ENCODE data around the gene CWC15. TPM values are rescaled to one million over a fixed set of nuclear protein-coding genes. Genes with fewer than 3 reads are reported as not detected.
"Not testable (repeated sequence)": the region's sequence is repeated elsewhere in the genome, so short reads cannot be mapped to it uniquely, and the experiment has no call there.

Gene CWC15
- total RNA-seq, 1 donor from 2014 or later = 30.0 TPM

DNA sequence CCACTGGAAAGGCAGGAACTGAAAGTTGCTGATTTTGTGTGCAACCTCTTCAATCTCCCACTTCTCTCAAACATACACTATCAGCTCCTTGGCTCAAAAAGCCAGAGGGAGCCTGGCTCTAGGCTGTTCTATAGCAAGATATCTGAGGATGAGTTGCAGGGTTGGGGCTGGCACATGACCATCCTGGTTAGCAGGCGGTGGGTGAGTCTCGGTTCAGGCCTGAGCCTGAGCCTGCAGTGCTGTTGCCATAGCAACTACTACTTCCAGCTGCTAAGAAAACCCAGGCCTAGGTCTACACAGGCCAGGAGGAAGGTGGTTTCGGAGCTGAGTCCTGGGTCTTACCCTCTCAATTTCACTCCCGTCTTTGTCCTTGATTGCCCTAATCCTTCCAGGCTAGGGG is 39.0 kb downstream of the CWC15 start:
- no peak overlapping the region for H3K4me3 ChIP-seq (ENCODE audit: low read depth, low read length)
- H3K27me3 ChIP-seq (ENCODE audit: control insufficient read depth, insufficient read depth, low read length) = no peaks in the 10 kb centered on the region
- FAIRE-seq = no peak
- H3K36me3 ChIP-seq (ENCODE audit: control insufficient read depth, insufficient read depth, low read length) = no peaks in the 10 kb centered on the region
- TF ChIP-seq, protein P1, sequence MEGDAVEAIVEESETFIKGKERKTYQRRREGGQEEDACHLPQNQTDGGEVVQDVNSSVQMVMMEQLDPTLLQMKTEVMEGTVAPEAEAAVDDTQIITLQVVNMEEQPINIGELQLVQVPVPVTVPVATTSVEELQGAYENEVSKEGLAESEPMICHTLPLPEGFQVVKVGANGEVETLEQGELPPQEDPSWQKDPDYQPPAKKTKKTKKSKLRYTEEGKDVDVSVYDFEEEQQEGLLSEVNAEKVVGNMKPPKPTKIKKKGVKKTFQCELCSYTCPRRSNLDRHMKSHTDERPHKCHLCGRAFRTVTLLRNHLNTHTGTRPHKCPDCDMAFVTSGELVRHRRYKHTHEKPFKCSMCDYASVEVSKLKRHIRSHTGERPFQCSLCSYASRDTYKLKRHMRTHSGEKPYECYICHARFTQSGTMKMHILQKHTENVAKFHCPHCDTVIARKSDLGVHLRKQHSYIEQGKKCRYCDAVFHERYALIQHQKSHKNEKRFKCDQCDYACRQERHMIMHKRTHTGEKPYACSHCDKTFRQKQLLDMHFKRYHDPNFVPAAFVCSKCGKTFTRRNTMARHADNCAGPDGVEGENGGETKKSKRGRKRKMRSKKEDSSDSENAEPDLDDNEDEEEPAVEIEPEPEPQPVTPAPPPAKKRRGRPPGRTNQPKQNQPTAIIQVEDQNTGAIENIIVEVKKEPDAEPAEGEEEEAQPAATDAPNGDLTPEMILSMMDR (IDR thresholded peaks at IDR 0.05; ENCODE audit: insufficient read depth, low read length, severe bottlenecking) = no peak
- DNase-seq (ENCODE audit: low read depth) = no peak

DNA sequence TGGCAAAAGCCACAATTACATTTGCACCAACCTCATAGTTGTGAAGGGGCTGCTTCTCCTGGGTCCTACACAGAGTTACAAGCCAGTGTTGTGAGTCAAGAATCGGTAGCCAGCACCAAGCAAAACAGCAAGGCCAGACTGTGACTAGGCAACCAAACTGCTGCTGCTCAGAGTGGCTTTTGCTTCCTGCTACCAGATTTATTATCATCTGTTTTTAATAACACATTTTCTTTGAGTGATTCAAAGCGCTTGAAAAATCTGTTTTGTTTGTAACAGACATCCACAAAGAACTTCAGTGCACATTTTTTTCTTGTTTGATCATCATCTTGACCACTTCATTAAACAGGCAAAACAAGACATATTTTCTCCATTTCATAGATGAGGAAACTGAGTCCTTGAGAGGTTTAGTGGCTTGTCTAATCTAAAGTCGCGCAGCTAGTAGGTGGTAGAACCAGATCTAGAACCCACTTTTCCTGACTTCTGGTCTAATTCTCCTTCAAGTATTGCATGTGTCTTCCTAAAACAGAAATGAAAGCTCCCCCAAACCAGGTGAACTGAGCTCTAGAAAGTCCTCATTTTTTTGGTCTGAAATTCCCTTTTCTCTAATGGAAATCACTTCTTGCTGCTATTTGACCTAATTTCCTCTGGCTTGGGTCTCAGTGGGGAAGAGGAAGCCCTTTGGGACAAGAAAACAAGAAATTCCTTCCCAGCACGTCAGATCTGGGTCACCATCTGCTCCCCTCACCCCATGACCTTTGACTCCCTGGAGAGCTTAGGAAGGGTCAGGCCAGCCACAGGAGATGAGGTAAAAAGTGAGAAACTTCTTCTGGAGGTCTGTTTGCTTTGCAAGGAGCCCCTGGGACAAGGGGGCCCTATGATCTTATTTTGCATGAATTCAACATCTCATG is 39.9 kb downstream of the CWC15 start:
- DNase-seq (ENCODE audit: low read depth) (no peak), FAIRE-seq (no peak)
- no peaks in the 10 kb centered on the region for H3K27me3 ChIP-seq (ENCODE audit: control insufficient read depth, insufficient read depth, low read length)
- TF ChIP-seq, protein P1 (IDR thresholded peaks at IDR 0.05; ENCODE audit: insufficient read depth, low read length, severe bottlenecking) = no peak
- H3K36me3 ChIP-seq (ENCODE audit: control insufficient read depth, insufficient read depth, low read length) = no peaks in the 10 kb centered on the region
- H3K4me3 ChIP-seq (ENCODE audit: low read depth, low read length) = no peak overlapping the region

DNA sequence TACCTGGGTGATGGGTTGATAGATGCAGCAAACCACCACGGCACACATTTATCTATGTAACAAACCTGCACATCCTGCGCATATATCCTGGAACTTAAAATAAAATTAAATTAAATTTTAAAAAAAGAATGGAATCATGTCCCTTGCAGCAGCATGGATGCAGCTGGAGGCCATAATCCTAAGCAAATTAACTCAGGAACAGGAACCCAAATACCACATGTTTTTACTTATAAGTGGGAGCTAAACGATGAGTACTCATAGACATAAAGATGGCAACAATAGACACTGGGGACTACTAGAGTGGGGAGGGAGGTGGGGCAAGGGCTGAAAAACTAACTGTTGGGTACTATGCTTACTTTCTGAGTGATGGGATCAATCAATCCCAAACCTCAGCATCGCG is 40.9 kb downstream of the CWC15 start:
- TF ChIP-seq, protein P1 (IDR thresholded peaks at IDR 0.05; ENCODE audit: insufficient read depth, low read length, severe bottlenecking) = no peak
- FAIRE-seq (no peak), DNase-seq (ENCODE audit: low read depth) (no peak)
- Histone ChIP-seq H3K27me3 (ENCODE audit: control insufficient read depth, insufficient read depth, low read length) (no peaks in the 10 kb centered on the region), H3K4me3 (ENCODE audit: low read depth, low read length) (no peak overlapping the region), H3K36me3 (ENCODE audit: control insufficient read depth, insufficient read depth, low read length) (no peaks in the 10 kb centered on the region)

DNA sequence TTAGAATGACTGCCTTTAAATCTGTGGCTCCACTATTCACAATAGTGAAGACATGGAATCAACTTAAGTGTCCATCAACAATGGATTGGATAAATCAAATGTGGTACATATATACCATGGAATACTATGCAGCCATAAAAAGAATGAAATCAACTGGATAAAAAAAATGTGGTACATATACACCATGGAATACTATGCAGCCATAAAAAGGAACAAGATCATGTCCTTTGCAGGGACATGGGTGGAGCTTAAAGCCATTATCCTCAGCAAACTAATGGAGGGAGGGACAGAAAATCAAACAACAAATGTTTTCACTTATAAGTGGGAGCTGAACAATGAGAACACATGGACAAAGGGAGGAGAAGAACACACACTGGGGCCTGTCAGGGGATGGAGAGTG is 41.3 kb downstream of the CWC15 start:
- DNase-seq (ENCODE audit: low read depth); H3K36me3 ChIP-seq (ENCODE audit: control insufficient read depth, insufficient read depth, low read length); FAIRE-seq; H3K27me3 ChIP-seq (ENCODE audit: control insufficient read depth, insufficient read depth, low read length); H3K4me3 ChIP-seq (ENCODE audit: low read depth, low read length): not testable (repeated sequence)

DNA sequence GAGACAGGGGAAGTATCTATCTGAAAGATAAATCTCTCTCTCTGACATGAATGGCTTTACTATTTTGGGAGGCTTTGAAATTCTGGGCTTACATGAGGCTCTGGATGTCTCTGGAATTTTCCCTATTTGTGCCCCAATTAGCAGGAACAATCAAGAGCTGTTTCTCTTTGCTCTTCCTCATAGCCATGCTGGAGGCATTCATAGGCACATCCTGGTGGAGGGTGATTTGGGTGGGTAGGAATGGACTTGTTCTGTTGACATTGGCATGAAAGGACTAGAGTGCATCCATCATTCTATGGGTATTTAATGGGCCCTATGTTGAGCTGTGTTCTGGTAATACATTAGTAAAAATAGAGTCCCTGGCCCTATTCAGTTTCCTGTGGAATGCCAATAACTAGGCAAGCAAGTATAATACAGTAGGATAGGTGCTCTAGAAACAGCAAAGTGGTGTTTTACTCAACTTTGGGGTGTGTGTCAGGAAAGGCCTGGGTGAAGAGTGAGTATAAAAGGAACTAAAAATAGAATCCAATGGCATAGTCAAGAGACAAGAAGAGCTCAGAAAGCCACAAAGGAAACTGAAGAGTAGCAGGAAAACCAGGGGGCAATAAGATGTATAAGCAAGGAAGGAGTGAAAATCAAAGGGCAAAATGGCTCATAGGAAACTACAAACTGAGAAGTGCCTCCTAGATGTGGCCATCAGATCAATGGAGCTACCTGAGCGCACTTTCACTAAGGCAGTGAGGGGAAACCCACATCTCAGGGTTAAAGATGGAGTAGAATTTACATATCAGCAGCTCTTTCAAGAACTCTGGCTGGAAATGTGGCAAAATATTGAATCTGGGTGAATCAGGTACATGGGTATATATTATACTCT is 45.0 kb downstream of the CWC15 start:
- DNase-seq (ENCODE audit: low read depth) (no peak), FAIRE-seq (no peak)
- H3K4me3 ChIP-seq (ENCODE audit: low read depth, low read length) = no peak overlapping the region
- H3K36me3 ChIP-seq (ENCODE audit: control insufficient read depth, insufficient read depth, low read length) = no peaks in the 10 kb centered on the region
- no peaks in the 10 kb centered on the region for H3K27me3 ChIP-seq (ENCODE audit: control insufficient read depth, insufficient read depth, low read length)
- TF ChIP-seq, protein P1 (IDR thresholded peaks at IDR 0.05; ENCODE audit: insufficient read depth, low read length, severe bottlenecking) = no peak

DNA sequence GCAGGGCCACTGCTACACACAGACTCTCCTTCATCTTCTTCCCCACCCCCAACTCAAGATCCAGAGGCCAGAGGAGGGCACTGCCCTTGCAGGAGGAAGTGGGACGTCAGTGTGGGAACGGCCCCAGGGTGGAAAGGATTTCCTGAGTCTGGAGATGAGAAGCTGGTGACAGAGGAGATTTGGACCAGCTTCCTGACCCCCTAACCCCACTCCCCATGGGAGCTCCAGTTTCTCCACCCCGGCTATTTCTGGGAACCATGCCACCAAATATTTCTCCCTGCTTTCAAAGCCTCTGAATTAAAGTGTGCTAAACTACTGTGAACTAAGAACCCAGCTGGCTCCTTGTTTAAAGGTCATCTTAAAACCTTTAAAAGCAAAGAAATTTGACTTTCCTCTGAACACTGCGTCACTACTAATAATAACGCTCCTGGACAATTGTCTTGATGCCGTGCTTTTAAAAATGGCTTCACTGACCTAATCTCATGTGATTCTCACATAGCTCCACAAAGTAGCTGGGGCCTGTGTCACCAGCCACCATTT is 46.6 kb downstream of the CWC15 start:
- Histone ChIP-seq H3K36me3 (ENCODE audit: control insufficient read depth, insufficient read depth, low read length) (no peaks in the 10 kb centered on the region), H3K27me3 (ENCODE audit: control insufficient read depth, insufficient read depth, low read length) (no peaks in the 10 kb centered on the region), H3K4me3 (ENCODE audit: low read depth, low read length) (no peak overlapping the region)
- FAIRE-seq = no peak
- DNase-seq (ENCODE audit: low read depth) = no peak
- TF ChIP-seq, protein P1 (IDR thresholded peaks at IDR 0.05; ENCODE audit: insufficient read depth, low read length, severe bottlenecking) = no peak

Data from bronchial epithelial cell (primary cell).